DND-41 (cell line): Measurements from ENCODE around the gene RGS3.

ENCODE experiments used
- EZH2 ChIP-seq: IDR thresholded peaks from 3 replicates; pipeline ENCODE4 v1.6.1; 2012; ENCODE audit warnings: borderline replicate concordance, low read depth, mild to moderate bottlenecking, moderate library complexity, low read length, inconsistent platforms; ENCODE audit not compliant: severe bottlenecking
- TF ChIP-seq, protein P1 (sequence below): IDR thresholded peaks from 2 replicates; pipeline ENCODE4 v1.5.1; 2012; ENCODE audit warnings: borderline replicate concordance, low read length, moderate library complexity, mild to moderate bottlenecking; ENCODE audit not compliant: poor library complexity, severe bottlenecking; ENCODE audit errors: extremely low read depth

- TF ChIP-seq, protein P1, sequence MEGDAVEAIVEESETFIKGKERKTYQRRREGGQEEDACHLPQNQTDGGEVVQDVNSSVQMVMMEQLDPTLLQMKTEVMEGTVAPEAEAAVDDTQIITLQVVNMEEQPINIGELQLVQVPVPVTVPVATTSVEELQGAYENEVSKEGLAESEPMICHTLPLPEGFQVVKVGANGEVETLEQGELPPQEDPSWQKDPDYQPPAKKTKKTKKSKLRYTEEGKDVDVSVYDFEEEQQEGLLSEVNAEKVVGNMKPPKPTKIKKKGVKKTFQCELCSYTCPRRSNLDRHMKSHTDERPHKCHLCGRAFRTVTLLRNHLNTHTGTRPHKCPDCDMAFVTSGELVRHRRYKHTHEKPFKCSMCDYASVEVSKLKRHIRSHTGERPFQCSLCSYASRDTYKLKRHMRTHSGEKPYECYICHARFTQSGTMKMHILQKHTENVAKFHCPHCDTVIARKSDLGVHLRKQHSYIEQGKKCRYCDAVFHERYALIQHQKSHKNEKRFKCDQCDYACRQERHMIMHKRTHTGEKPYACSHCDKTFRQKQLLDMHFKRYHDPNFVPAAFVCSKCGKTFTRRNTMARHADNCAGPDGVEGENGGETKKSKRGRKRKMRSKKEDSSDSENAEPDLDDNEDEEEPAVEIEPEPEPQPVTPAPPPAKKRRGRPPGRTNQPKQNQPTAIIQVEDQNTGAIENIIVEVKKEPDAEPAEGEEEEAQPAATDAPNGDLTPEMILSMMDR, result no peak
- TF ChIP-seq EZH2, result no peak
These were observed 81.5 kb downstream of the RGS3 start for GRCh38 chr9:113545068-113545467.
